ENCODE measurements around the gene NDFIP1.

DNA sequence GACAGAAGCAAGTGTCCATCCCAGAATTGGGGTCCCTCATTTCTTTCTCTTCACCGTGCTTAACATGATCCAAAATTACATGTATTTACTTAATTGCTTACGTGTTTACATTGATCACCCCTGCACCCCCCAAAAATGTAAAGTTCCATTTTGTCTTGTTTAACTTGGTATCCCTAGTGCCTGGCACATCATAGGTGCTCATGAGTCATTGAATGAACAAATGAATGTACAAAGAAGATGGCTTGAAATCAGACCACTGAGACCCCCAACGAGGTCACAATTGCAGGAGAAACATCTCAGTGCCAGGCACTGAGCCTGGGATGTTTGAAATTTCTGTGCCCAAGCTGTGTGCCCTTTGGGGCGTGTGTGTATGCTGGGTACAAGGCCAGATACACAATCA is 45.2 kb upstream of the NDFIP1 start:
- TF ChIP-seq, protein P1, sequence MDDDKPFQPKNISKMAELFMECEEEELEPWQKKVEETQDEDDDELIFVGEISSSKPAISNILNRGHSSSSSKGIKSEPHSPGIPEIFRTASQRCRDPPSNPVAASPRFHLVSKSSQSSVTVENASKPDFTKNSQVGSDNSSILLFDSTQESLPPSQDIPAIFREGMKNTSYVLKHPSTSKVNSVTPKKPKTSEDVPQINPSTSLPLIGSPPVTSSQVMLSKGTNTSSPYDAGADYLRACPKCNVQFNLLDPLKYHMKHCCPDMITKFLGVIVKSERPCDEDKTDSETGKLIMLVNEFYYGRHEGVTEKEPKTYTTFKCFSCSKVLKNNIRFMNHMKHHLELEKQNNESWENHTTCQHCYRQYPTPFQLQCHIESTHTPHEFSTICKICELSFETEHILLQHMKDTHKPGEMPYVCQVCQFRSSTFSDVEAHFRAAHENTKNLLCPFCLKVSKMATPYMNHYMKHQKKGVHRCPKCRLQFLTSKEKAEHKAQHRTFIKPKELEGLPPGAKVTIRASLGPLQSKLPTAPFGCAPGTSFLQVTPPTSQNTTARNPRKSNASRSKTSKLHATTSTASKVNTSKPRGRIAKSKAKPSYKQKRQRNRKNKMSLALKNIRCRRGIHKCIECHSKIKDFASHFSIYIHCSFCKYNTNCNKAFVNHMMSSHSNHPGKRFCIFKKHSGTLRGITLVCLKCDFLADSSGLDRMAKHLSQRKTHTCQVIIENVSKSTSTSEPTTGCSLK (tag by site-specific recombination; IDR thresholded peaks at IDR 0.05): no peak
- TF ChIP-seq SETDB1 (IDR thresholded peaks at IDR 0.05; ENCODE audit: insufficient read length, low read length): no peak
- TF ChIP-seq REPIN1 (tag by site-specific recombination; IDR thresholded peaks at IDR 0.05; ENCODE audit: low read depth): no peak
- TF ChIP-seq, protein P2, sequence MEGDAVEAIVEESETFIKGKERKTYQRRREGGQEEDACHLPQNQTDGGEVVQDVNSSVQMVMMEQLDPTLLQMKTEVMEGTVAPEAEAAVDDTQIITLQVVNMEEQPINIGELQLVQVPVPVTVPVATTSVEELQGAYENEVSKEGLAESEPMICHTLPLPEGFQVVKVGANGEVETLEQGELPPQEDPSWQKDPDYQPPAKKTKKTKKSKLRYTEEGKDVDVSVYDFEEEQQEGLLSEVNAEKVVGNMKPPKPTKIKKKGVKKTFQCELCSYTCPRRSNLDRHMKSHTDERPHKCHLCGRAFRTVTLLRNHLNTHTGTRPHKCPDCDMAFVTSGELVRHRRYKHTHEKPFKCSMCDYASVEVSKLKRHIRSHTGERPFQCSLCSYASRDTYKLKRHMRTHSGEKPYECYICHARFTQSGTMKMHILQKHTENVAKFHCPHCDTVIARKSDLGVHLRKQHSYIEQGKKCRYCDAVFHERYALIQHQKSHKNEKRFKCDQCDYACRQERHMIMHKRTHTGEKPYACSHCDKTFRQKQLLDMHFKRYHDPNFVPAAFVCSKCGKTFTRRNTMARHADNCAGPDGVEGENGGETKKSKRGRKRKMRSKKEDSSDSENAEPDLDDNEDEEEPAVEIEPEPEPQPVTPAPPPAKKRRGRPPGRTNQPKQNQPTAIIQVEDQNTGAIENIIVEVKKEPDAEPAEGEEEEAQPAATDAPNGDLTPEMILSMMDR (tag by site-specific recombination; IDR thresholded peaks at IDR 0.05): no peak
- no peak for TF ChIP-seq KLF1 (tag by site-specific recombination; IDR thresholded peaks at IDR 0.05)
- TF ChIP-seq, protein P3, sequence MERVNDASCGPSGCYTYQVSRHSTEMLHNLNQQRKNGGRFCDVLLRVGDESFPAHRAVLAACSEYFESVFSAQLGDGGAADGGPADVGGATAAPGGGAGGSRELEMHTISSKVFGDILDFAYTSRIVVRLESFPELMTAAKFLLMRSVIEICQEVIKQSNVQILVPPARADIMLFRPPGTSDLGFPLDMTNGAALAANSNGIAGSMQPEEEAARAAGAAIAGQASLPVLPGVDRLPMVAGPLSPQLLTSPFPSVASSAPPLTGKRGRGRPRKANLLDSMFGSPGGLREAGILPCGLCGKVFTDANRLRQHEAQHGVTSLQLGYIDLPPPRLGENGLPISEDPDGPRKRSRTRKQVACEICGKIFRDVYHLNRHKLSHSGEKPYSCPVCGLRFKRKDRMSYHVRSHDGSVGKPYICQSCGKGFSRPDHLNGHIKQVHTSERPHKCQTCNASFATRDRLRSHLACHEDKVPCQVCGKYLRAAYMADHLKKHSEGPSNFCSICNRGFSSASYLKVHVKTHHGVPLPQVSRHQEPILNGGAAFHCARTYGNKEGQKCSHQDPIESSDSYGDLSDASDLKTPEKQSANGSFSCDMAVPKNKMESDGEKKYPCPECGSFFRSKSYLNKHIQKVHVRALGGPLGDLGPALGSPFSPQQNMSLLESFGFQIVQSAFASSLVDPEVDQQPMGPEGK (tag by site-specific recombination; IDR thresholded peaks at IDR 0.05): no peak

Data from HEK293 (cell line).